ENCODE results near the gene TRAF2.
"Not testable (repeated sequence)": the region's sequence is repeated elsewhere in the genome, so short reads cannot be mapped to it uniquely, and the experiment has no call there.

Gene TRAF2

GRCh38 chr9:136885950-136886578 is at the start of gene TRAF2:
TSS of gene TRAF2 (plus strand) at chr9:136886516. CDS start at chr9:136898741, 12,225 bp downstream.
- peak; percentile 98 for DNase-seq

- no peak for DNase-seq
These were observed 49.0 kb upstream of the TRAF2 start for GRCh38 chr9:136837146-136837855.

GRCh38 chr9:136837856-136838277 is 48.4 kb upstream of the TRAF2 start:
- DNase-seq, result not testable (repeated sequence)

- no peak for DNase-seq
These were observed 47.7 kb upstream of the TRAF2 start for GRCh38 chr9:136838314-136839228.

GRCh38 chr9:136839229-136840139 is 46.8 kb upstream of the TRAF2 start:
- DNase-seq, result no peak

GRCh38 chr9:136840140-136840876 is 46.0 kb upstream of the TRAF2 start:
- DNase-seq, result no peak

- DNase-seq, result no peak
These were observed 45.3 kb upstream of the TRAF2 start for GRCh38 chr9:136840877-136841645.

GRCh38 chr9:136841646-136842379 is 44.5 kb upstream of the TRAF2 start:
- DNase-seq, result not testable (repeated sequence)

GRCh38 chr9:136842380-136842948 is 43.9 kb upstream of the TRAF2 start, which contains the start of gene AJM1:
TSS of gene AJM1 (plus strand) at chr9:136842478. CDS start at chr9:136844415, 1,937 bp downstream.
- DNase-seq, result peak; percentile 80

- not testable (repeated sequence) for DNase-seq
These were observed 43.0 kb upstream of the TRAF2 start for GRCh38 chr9:136843159-136843800.

GRCh38 chr9:136843801-136844740 is 42.2 kb upstream of the TRAF2 start:
- peak; percentile 52 for DNase-seq

- no peak for DNase-seq
These were observed 41.4 kb upstream of the TRAF2 start for GRCh38 chr9:136844761-136845464.

- DNase-seq, result no peak
These were observed 40.7 kb upstream of the TRAF2 start for GRCh38 chr9:136845465-136846260.

- no peak for DNase-seq
These were observed 39.8 kb upstream of the TRAF2 start for GRCh38 chr9:136846376-136847087.

GRCh38 chr9:136847088-136847825 is 39.1 kb upstream of the TRAF2 start:
- no peak for DNase-seq
